Mucosa of stomach (tissue), 1 donor: ENCODE results near the gene KRTAP10-4.
"Not testable (repeated sequence)": the region's sequence is repeated elsewhere in the genome, so short reads cannot be mapped to it uniquely, and the experiment has no call there.

ENCODE experiments used
- H3K27me3 ChIP-seq: one replicate; pipeline ENCODE4 v1.7.0; 2013; ENCODE audit warnings: mild to moderate bottlenecking, low read length; ENCODE audit not compliant: control insufficient read depth, insufficient read depth
- H3K36me3 ChIP-seq: one replicate; pipeline ENCODE4 v1.7.0; 2013; ENCODE audit warnings: low read length; ENCODE audit not compliant: control insufficient read depth, insufficient read depth
- H3K4me1 ChIP-seq: one replicate; pipeline ENCODE4 v1.7.0; 2013; ENCODE audit warnings: mild to moderate bottlenecking, low read length; ENCODE audit not compliant: control insufficient read depth, insufficient read depth
- H3K4me3 ChIP-seq: one replicate; pipeline ENCODE4 v1.7.0; 2013; ENCODE audit warnings: low read length
- H3K9ac ChIP-seq: one replicate; pipeline ENCODE4 v1.7.0; 2013; ENCODE audit warnings: mild to moderate bottlenecking, low read length, moderate library complexity
- H3K9me3 ChIP-seq: one replicate; pipeline ENCODE4 v1.7.0; 2013; ENCODE audit warnings: mild to moderate bottlenecking, low read length, moderate library complexity; ENCODE audit not compliant: control insufficient read depth
- donor health status: Pancreatic carcinoma.

The KRTAP10-4 gene

DNA sequence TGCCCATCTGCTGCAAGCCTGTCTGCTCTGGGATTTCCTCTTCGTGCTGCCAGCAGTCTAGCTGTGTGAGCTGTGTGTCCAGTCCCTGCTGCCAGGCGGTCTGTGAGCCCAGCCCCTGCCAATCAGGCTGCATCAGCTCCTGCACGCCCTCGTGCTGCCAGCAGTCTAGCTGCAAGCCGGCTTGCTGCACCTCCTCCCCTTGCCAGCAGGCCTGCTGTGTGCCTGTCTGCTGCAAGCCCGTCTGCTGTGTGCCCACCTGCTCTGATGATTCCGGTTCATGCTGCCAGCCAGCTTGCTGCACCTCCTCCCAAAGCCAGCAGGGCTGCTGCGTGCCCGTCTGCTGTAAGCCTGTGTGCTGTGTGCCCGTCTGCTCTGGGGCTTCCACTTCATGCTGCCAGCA is 27.6 kb downstream of the KRTAP10-4 start:
- not testable (repeated sequence) for H3K9me3 ChIP-seq, H3K27me3 ChIP-seq, H3K4me1 ChIP-seq, H3K36me3 ChIP-seq, H3K9ac ChIP-seq, H3K4me3 ChIP-seq

DNA sequence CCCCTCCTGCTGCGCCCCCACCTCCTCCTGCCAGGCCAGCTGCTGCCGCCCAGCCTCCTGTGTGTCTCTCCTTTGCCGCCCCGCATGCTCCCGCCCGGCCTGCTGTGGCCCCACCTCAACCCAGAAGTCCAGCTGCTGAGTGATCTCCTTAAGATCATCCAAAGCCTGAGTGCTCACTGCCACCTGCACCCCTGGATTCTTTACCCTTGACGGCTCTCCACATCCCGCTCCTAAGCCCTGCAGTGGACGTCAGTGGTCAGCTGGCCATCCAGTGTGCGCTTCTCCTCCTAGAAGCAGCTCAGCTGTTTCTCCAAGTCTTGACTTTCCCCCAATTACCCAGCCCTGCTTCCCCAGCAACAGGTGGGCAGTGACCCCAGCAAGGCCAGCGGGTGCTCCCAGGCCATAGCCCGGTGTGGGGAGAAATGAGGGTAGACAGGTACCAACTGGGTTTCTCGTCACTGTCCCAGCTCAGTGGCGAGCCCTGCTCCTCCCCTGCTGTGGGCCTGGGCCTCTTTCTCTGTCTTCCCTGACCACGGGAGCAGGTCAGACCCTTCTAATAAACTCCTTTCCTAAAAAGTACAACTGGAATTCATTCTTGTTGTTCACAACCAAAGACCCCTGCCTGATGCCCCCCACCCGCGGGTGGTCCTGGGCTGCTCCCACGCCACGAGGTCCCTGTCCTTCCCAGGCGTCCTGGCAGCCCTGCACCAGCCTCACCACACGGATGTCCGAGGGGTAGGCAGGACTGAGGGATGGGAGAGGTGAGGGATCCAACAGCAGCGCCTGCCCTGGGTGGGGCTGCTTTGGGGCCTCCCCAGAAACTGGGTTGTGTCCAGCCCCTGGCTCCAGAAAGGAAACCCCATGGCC is 28.3 kb downstream of the KRTAP10-4 start:
- H3K9ac ChIP-seq = no peak overlapping the region
- no peaks in the 10 kb centered on the region for H3K4me1 ChIP-seq
- no peaks in the 10 kb centered on the region for H3K9me3 ChIP-seq
- peaks cover 3% of the 10 kb centered on the region for H3K27me3 ChIP-seq
- no peak overlapping the region for H3K4me3 ChIP-seq
- no peaks in the 10 kb centered on the region for H3K36me3 ChIP-seq

DNA sequence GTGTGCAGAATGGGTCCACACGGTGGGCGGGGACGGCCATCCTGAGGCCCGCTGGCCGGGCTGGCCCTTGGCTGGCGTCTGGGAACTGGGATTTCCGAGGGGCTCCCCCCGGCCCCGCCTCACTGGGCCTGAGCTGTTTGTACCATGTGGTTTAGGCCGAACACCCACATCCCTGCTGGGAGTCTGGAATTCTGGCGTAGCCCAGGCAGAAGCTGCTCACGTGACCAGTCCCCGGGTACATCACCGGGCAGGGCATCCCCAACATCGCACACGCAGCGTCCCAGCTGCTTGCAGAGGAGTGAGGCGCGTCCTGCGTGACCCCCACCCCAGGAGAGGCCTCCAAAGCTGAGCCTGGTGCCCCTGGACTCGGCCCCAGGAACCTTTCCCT is 28.9 kb downstream of the KRTAP10-4 start:
- Histone ChIP-seq H3K36me3 (no peaks in the 10 kb centered on the region), H3K4me1 (no peaks in the 10 kb centered on the region), H3K9me3 (no peaks in the 10 kb centered on the region), H3K9ac (no peak overlapping the region), H3K4me3 (no peak overlapping the region), H3K27me3 (peaks cover 3% of the 10 kb centered on the region)

DNA sequence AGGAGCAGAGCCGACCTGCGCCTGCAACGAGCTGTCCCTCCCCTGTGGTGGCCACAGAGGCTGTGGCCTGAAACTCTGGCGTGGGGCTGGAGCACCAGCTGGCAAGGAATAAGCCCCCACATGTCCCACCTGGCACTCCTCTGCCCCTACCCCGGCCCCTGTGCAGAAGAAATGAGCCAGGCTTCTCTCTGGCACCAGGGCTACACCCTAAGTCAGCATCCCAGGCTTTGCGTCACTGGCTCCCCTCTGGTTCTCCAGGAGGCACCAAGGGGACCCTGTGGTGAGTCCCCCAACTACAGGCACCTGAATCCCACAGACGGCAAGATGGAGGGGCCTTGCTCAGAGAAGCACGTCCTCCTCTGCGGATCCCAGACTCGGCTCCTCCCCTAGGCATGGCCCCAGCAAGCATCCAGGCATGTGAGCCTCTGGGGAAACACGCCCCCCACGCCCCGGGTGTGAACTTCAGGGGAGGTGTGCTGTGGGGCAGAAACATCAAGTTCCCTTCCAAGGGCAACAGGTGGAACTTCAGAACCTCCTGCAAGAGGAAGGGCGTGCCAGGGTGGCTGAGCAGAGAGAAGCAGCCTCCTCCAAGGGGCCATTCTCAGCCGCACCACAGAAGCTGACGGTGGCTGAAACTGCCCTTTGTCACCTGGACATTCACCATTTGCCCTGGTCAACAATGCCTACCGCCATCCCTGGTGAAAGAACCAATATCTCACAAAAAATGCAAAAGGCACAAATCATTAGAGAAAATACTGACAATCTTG is 29.8 kb downstream of the KRTAP10-4 start:
- H3K9me3 ChIP-seq = no peaks in the 10 kb centered on the region
- no peak overlapping the region for H3K9ac ChIP-seq
- H3K4me1 ChIP-seq = no peaks in the 10 kb centered on the region
- no peaks in the 10 kb centered on the region for H3K36me3 ChIP-seq
- H3K27me3 ChIP-seq = peaks cover 3% of the 10 kb centered on the region
- H3K4me3 ChIP-seq = no peak overlapping the region

DNA sequence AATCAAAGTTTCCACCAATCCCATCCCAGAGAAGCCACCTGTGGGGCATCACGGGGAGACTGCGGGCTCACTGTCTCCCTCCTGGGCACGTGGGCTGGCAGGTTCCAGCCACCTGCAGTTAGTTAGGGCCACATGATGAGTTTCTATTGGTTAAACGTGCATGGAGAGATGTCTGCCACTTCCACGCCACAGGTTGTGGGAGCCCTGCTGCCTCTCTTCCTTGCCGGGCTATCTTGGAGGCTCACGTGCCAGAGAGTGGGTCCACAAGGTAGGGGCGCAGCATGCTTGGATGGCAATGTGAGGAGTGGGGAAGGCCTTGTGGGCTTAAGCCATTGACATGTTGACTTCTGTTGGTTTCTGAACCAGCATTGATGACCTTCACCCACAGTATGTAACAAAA is 30.4 kb downstream of the KRTAP10-4 start:
- Histone ChIP-seq H3K9me3 (no peaks in the 10 kb centered on the region), H3K27me3 (peaks cover 3% of the 10 kb centered on the region), H3K9ac (no peak overlapping the region), H3K4me1 (no peaks in the 10 kb centered on the region), H3K36me3 (no peaks in the 10 kb centered on the region), H3K4me3 (no peak overlapping the region)

DNA sequence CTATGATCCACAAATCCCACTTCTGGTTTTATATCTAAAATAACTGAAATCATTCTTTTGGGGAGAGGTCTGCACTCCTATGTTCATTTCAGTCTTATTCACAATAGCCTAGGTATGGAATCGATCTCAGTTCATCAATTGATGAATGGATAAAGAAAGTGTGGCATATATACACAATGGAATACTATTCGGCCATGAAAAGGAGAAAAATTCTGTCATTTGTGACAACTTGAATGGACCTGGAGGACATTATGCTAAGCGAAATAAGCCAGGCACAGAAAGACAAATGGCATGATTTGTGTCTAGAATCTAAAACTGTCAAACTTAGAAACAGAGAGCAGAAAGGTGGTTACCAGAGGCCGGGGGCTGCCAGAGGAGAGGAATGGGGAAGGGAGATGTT is 33.0 kb downstream of the KRTAP10-4 start:
- Histone ChIP-seq H3K9me3 (no peaks in the 10 kb centered on the region), H3K4me1 (no peaks in the 10 kb centered on the region), H3K36me3 (no peaks in the 10 kb centered on the region), H3K27me3 (peaks cover 3% of the 10 kb centered on the region), H3K9ac (no peak overlapping the region), H3K4me3 (no peak overlapping the region)

DNA sequence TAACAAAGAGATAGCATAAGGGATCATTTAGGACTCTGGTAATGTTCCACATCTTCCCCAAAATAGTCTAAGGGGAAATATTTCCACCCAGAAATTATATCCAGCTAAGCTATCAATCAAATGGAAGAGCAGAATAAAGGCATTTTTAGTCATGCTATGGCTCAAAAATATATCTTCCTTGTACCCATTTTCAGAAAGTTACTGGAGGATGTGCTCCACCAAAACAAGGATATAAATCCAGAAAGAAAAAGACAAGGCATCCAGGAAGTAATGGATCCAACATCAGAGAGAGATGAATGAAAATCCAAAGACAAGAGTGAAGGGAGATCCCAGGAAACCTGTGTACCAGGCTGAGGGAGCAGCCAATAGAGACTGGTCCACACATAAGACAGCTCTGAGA is 35.7 kb downstream of the KRTAP10-4 start:
- H3K9ac ChIP-seq = no peak overlapping the region
- no peaks in the 10 kb centered on the region for H3K36me3 ChIP-seq
- H3K9me3 ChIP-seq = no peaks in the 10 kb centered on the region
- H3K4me1 ChIP-seq = no peaks in the 10 kb centered on the region
- H3K27me3 ChIP-seq = no peaks in the 10 kb centered on the region
- H3K4me3 ChIP-seq = no peak overlapping the region

DNA sequence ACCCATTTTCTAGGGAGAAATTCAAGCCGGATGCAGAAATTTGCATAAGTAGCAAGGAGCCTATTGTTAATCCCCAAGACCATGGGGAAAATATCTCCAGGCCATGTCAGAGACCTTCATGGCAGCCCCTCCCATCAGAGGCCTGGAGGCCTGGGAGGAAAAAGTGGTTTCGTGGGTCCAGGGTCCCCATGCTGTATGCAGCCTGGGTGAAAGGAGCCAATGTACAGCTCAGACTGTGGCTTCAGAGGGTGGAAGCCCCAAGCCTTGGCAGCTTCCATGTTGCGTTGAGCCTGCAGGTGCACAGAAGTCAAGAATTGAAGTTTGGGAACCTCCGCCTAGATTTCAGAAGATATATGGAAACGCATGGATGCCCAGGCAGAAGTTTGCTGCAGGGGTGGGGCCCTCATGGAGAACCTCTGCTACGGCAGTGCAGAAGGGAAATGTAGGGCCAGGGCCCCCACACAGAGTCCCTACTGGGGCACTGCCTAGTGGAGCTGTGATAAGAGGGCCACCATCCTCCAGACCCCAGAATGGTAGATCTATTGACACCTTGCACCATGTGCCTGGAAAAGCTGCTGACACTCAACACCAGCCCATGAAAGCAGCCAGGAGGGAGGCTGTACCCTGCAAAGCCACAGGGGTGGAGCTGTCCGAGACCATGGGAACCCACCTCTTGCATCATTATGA is 36.8 kb downstream of the KRTAP10-4 start:
- not testable (repeated sequence) for H3K27me3 ChIP-seq, H3K9ac ChIP-seq, H3K36me3 ChIP-seq, H3K9me3 ChIP-seq, H3K4me1 ChIP-seq, H3K4me3 ChIP-seq

DNA sequence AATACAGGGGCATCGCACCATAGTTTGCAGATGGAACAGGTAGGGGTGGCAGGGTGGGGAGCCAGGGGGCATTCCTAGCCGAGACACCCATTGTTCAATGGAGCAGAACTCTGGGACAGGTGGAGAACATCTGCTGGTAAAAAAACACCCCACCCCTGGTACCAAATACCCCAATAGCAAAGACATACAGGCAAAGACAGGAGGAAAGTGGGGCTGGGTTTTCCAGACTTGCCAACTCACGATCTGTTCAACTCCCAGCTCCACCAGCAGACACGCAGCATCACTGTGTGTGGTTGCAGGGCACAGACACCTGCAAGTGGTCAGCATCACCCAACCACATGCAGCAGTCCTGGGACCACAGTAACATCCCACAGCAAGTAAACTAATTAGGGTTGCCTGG is 38.0 kb downstream of the KRTAP10-4 start:
- Histone ChIP-seq H3K36me3 (no peaks in the 10 kb centered on the region), H3K9me3 (no peaks in the 10 kb centered on the region), H3K9ac (no peak overlapping the region), H3K4me3 (no peak overlapping the region), H3K27me3 (no peaks in the 10 kb centered on the region), H3K4me1 (no peaks in the 10 kb centered on the region)

DNA sequence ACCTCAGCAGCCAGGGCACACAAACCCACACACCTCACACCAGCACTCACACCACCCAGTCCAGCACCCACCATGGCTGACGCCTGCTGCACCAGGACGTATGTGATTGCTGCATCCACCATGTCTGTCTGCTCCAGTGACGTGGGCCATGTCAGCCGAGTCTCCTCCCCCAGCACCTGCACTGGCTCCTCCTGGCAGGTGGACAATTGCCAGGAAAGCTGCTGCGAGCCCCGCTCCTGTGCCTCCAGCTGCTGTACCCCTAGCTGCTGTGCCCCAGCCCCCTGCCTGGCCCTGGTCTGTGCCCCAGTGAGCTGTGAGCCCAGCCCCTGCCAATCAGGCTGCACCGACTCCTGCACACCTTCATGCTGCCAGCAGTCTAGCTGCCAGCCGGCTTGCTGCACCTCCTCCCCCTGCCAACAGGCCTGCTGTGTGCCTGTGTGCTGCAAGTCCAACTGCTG is 38.5 kb downstream of the KRTAP10-4 start, which contains the start of gene KRTAP10-8:
KRTAP10-8 (plus strand) TSS at position 51 of the 458 bp plus-strand sequence; CDS start at position 73, 22 bp downstream.
- Histone ChIP-seq H3K9ac (no peak within 1 kb of the TSS), H3K4me1 (no peaks in the 10 kb centered on the region), H3K9me3 (no peaks in the 10 kb centered on the region), H3K27me3 (no peaks in the 10 kb centered on the region), H3K4me3 (no peak within 1 kb of the TSS), H3K36me3 (no peaks in the 10 kb centered on the region)

DNA sequence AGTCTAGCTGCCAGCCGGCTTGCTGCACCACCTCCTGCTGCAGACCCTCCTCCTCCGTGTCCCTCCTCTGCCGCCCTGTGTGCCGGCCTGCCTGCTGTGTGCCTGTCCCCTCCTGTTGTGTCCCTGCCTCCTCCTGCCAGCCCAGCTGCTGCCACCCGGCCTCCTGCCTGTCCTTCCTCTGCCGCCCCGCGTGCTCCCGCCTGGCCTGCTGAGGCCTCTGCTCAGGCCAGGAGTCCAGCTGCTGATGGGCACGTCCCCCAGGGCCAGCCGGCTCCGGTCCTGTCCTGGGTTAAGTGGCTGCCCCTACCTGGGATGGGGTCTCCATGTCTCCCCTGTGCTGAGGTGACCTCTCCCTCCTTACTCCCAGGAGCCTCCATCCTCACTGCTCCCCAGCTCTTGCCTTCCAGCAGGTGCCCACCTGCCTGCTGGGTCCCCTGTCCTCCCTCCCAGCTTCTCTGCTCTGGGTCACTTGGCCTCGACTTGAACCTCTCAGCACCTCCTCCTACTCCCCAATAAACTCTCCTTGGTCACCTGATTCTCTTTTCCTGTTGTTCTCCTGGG is 39.2 kb downstream of the KRTAP10-4 start:
- Histone ChIP-seq H3K27me3 (no peaks in the 10 kb centered on the region), H3K9me3 (no peaks in the 10 kb centered on the region), H3K4me3 (no peak overlapping the region), H3K36me3 (no peaks in the 10 kb centered on the region), H3K9ac (no peak overlapping the region), H3K4me1 (no peaks in the 10 kb centered on the region)
